HG03139 (cell line): Measurements from ENCODE around the gene PLEKHA8.

Experiments
- ATAC-seq: cut with Tn5 transposase; IDR thresholded peaks from one replicate; pipeline ENCODE4 v1.9.1; 2021; ENCODE audit not compliant: unreplicated experiment

The PLEKHA8 gene

DNA sequence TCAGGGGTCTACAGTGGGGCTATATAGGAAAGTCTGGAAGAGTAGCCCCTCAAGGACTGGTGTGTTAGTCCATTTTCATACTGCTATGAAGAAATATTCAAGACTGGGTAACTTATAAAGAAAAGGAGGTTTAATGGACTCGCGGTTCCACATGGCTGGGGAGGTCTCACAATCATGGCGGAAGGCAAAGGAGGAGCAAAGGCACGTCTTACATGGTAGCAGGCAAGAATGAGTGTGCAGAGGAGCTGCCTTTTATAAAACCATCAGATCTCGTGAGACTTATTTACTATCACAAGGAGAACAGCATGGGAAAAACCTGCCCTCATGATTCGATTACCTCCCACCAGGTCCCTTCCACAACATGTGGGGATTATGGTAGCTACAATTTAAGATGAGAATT, 4.7 kb upstream of the PLEKHA8 start:
- no peak for ATAC-seq

DNA sequence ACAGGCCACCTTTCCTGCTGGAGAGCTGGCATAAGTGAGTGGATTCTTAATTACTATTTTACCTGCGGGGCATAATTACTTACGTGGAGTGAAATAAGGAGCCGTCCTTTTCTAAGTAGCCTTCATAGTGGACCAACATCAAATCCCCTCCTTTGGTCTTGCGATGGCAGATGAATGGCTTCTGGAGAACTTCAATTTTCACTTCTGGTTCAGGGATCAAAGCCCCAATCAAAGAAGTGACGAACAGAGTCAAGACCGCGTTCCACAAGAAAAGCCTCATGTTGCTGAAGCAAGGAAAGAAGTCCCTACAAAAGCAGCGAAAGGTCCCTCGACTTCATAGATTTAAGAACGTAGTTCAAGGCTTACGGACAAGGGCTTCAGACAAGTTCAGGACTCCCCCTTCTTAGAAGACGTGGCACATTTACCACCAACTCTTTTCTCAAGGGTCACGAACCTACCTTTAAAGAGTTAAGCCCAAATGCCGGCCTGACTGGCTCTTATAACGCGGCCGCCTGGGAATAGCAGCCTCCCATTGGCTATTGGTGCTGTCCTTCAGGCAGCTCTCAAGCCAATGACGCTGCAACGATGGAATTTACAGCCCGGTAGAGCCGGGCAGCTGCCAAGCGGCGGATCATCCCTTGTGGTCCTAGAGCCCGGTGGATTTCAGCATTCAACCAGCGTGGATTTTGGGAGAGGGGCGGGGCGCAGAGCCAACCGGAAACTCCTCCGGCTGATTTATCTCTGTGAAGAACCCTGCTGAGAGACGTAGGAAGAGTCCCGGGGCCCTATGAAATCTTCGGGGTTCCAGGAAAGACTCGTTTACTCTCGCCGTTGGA, 1.8 kb upstream of the PLEKHA8 start, which contains the start of gene FKBP14:
TSS of gene FKBP14 (minus strand) at position 474 of the 836 bp plus-strand sequence. CDS start at position 280, 194 bp downstream.
- ATAC-seq: peak; percentile 76

DNA sequence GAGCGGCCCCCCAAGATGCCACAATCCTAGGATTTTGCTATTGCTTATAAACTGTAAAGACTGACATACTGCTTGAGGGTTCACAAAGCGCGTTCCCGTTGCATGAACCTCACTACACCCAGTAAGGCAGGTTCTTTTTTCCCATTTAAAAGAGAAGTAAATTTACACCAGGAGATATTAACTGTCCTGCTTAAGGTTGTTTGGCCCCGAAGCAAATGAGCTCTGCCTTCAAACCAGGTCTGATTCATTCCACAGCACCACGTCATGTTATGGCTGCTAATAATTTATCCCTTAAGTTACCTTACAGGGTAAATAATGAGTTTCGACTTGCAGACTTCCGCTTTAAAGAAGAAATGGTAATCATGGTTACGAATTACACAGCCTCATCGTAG, 1.2 kb upstream of the PLEKHA8 start:
- ATAC-seq: no peak

DNA sequence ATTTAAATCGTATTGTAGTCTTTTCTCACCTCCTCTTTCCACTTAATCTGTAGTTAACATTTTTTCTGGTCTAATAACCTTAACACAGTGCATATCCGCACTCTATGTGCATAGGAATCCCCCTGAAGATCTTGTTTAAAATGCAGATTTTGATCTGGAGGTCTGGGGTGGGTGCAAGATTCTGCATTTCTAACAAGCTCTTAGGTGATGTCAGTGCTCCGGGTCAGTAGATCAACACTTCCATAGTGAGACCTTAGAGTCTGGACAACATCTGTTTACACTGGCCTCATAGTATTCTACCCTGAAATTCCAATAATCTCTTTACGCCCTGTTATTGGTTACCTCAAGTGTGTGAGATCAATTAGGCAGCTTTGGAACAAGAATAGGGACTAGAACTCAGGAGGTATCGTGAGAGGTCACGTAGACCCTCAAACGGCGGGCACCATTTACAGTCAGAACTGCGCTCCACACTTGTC, 434 bp upstream of the PLEKHA8 start:
- peak; percentile 1 for ATAC-seq

DNA sequence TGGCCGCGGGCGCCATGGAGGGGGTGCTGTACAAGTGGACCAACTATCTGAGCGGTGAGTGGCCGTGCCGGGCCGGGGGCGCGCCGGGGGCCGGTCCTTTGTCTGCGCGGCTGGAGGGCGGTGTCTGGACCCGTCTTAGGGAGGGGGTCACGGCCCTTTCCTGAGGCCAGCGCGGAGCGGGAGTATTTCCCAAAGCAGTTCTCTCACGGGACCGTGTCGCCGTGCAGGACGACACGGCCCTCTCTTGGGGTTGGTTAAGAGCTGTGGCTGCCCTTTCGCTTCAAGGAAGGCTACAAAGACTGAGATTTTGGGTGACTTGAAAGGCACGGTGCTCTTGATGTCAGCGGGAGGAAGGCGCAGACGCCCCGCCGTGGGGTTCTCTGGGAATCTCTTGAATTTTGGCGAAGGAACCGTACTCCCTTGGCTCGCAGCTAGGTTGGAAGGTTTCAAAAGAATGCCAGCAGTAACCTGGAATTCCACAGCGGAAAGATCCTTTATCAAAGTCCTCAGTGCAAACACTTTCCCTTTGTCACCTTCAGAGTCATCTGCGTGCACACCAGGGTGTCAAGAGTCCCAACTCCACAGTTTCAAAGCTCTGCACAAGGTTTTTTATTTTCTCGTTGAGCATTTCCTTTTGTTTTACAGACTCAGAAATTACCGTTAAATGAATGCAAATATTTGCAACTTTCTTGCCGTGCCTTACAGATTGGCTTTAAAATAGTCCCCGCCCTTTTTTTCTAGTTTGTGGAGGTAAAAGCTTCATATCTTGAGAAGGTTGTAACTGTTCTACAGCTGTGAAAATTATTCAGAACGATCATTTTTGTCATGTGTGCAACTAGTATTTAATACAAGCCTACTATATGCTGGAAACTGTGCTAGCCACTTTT, 780 bp downstream of the PLEKHA8 start:
- ATAC-seq: peak; percentile 3

DNA sequence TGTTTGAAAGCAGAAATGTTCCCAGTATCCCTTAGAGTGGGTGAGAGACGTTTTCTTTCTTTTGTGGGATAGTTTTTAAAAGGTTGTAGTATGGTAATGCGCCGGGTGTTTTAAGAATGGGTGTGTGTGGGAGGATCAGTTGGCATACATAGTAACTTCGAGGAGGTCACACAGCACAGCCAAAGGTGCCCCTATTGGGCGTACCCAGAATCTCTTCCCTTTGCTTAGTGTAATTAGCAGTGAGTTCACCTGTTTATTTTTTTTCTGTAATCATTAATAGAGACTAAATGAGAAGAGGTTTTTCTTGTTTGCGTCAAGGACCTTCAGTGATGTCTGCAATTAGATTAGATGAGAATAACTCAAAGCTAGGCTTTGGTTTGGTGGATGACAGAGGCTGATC, 1.5 kb downstream of the PLEKHA8 start:
- no peak for ATAC-seq

DNA sequence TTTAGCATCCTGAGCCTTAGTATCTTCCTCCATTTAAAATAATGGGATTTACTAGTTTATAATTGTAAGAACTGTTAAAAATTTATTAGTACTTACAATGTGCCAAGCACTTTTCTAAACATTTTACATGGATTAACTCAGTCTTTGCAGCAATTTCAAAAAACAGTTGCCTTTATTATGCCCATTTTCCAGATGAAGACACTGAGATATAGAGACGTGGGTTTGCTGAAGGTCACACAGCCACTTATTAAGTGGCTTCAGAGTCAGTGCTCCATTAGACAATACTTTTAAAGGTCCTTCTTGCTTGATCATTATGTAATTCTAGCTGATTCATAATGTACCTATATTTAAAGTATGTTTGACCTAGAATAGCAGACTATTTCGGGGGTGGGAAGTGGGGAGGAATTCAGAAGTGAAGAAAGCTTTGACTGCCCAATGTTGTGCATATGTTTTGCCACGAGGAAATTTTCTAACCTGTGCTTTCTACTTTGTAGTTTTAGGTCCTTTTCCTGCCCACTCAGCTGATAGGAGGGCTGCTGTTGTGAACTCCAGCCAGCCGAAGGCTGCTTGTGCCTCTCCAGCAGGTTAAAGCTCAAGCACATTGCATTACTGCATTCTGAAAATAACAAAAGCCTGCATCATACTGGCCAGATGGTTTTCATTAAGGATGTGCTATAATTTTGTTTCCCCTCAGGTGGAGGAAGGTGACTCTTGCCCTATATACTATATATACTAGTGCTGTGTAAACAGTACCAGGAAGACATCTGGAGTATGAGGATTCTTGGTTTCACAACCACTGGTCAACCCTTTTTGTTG, 4.3 kb downstream of the PLEKHA8 start:
- no peak for ATAC-seq

DNA sequence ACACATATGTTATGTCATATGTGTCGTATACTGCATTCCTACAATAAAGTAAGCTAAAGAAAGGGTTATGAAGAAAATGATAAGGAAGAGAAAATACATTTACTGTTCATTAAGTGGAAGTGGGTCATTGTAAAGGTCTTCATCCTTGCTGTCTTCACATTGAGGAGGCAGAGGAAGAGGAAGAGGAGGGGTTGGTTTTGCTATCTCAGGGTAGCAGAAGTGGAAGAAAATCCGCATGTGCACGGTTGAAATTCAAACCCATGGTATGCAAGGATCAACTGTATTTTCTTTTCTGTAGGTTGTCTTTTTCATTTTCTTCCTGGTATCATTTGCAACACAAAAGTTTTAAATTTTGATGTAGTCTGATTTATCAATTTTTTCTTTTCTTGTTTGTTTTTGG, 6.3 kb downstream of the PLEKHA8 start:
- no peak for ATAC-seq

DNA sequence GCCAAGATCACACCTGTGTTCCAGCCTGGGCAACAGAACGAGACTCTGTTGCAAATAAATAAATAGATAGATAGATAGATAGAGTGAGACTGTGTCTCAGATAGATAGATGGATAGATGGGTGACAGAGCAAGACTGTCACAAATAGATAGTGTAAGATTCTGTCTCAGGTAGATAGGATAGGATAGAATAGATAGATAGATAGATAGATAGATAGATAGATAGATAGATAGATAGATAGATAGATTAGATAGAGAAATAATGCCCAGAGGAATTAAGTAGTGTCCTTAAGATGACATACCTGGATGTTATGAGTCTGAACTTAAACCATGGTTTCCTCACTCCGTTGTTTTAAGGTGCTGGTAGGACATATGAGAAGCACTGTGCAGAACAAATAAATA, 8.0 kb downstream of the PLEKHA8 start:
- ATAC-seq: no peak

DNA sequence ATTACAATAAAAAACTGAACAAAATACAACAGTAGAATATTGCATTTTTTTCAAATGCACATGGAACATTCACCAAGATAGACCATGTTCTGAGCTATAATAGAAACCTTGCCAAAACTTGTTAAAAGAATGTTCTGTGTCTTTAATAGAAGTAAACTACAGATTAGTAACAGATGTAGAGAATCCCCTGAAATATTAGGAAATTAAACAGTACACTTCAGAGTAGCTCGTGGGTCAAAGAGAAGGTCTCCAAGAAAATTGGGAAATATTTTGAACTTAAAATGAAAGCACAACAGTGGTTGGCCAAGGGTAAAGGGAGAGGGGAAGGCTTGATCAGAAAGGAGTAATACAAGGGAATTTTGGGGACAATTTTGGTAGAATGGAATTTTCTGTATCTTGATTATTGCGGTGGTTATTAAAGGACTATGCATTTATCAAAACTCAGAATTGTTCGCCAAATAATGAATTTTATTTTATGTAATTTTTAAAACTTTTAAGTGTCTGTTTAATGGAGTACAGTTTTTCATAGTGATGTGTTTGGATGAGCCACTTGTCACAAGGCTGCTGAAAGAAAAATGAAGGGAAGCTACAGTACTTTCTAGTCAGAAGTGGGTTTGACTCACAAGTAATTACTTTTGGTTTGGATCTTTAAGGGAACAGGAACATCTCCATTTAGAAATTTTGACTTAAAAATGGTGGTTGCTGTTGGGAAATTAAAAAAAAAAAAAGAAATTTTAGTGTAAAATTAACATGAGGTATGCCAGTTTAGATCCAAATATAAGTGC, 10.2 kb downstream of the PLEKHA8 start:
- ATAC-seq: no peak

DNA sequence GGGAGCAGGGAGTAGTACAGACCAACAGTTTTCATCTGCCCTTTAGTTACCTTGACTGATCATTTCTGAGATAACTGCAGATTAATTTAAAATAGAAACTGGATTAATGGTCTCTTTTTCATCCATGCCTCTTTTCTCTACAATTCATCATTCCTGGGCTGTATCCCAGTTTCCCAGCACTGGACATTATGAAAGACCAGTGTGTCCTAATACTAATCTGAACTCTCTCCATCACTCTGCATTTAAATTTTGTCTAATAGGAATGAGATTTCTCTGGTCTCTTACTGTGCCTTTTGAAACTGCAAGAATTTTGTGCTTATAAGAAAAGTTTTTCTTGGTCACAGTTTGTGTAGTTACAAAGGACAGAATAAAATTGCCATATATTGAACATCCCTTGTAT, 12.7 kb downstream of the PLEKHA8 start:
- ATAC-seq: no peak

DNA sequence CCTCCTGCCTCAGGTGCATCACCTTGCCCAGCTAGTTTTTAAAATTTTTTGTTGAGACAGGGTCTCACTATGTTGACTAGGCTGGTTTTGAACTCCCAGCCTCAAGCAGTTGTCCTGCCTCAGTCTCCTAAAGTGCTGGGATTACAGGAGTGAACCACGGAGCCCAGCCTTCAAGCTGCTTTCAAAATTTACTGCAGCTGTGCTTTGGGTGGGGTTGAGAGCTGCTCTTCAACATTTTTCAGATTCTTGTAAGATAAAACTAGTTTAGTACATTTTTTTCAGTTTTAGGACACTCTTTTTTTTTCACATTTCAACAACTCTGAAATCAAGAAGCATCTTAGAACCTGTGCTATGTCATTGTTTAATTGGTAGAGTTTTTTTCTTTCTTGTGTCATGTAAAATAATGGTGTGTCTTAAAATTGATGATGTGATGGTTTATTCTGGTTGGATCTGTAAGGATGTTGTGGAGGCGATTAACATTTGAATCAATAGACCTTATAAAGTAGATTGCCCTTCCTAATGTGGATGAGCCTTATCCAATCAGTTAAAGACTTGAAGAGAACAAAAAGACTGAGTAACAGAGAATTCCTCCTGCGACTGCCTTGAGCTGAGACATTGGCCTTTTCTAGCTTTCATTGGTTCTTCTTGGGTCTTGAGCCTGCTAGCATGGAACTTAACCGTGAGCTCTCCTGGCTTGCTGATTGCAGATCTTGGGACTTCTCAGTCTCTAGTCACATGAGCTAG, 13.5 kb downstream of the PLEKHA8 start:
- no peak for ATAC-seq

DNA sequence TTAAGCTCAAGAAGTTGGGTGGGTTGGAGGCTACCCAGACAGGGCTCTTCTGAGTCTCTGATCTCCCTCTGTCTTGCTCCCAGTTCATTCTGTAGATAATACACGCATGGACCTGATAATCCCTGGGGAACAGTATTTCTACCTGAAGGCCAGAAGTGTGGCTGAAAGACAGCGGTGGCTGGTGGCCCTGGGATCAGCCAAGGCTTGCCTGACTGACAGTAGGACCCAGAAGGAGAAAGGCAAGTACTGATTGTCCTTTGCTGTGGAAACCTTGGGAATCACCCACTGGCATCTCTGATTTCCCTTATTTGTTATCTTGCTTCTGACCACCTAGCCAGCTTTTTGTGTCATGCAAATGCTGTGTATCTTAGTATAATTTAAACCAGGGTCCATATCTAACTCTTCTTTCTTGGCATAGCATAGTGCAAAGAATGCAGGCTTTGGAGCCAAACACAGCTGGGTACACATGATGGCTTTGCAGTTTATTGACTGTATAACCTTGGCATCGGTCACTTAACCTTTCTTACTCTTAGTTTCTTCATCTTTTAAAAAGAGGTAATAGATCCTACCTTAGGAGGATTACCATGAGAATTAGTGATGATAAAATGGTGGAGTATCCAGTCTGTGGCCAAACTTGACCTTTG, 18.0 kb downstream of the PLEKHA8 start:
- ATAC-seq: no peak

DNA sequence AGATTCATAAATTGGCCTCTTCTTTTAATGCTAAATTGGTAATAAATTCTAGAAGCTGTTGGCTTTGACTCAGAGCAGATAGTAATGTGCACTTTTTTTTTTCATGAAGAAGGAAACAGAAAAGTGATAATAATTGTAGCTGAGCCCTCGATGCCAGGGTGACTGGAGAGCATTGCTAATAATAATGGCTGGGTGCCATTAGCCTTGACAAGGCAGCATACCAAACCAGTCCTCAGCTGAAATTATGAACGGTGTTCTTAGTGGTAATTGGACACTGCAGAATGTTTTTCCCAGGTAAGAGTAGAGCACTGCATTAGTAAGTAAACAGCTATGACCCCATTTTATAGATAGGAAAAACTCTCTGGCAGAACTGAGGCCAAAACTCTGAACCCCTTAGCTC, 18.9 kb downstream of the PLEKHA8 start:
- ATAC-seq: no peak

DNA sequence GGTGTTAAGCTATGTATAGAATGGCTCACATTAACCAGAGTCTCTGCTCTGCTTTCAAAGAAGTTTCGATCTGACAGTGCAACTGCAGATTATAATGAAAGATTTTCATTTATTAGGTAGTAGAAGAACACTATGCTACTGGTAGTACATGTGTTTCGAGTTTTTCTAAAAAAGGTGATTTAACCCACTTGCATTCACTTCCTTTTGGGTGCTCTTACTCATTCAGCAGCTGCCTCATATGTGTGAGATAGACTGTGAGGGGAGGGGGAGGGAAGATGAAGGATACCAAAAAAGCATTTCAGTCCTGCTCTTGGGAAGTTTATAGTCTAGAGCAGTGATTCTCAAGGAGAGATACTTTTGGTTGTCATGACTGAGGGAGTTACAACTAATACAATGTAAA, 20.4 kb downstream of the PLEKHA8 start:
- ATAC-seq: no peak

DNA sequence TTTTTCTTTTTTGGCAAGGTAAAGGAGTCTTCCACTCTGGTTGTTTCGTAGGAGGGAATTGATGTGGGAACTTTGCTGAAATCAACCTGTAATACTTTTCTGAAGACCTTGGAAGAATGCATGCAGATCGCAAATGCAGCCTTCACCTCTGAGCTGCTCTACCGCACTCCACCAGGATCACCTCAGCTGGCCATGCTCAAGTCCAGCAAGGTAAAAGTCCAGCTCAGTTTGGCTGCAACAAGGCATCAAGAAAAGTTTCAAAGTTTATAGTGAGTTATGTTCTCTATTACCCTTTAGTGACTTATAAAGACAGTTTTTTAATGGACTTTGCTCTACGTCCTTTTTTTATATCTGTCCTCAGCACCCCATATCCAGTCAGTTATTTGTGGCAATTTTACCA, 21.0 kb downstream of the PLEKHA8 start:
- ATAC-seq: no peak

DNA sequence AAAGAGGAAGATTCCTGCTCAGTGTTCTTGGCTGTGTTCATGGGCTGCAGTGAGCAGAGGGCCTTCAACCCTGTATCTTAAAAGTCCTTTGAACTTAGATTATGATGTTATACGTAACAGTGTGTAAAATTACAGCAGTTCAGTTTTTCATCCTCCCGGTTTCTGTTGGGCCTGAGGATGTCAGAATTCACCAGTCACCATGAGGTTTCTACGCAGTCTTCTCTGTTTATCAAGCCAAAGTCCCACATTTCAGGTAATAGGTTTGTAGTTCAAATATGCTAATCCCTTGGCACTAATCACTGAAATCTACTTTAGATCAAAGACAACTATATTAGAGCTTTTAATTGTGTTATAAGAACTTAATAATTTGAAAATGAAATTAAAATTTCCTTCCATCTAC, 24.9 kb downstream of the PLEKHA8 start:
- ATAC-seq: no peak

DNA sequence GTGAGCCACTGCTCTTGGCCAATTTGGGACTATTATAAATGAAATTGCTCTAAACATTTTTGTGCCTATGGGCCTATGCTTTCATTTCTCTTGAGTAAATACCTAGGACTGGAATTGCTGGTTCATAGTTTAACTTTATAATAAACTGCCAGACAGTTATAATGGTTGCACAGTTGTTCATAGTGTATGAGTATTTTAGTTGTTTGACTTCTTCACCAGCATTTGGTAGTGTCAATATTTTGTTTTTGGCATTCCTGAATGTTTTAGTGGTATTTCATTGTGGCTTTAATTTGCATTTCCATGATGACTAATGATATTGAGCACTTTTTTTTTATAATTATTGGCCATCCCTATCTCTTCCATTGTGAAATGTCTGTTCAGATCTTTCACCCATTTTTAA, 29.5 kb downstream of the PLEKHA8 start:
- no peak for ATAC-seq

DNA sequence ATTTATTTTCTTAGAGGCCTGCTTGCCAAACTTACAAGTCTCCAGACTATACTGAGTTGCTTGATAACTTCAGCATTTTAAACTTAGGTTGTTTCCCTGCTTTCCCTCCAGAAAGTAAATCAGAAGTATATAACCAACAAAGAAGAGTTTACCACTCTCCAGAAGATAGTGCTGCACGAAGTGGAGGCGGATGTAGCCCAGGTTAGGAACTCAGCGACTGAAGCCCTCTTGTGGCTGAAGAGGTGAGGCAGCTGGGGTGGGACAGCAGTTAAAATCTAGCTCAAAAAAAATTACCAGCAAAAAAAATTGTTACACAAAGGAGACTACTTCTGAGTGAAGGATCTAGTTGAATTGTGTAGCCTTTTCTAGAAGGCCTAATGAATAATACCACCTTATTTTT, 33.6 kb downstream of the PLEKHA8 start:
- peak; percentile 63 for ATAC-seq
